SJCRH30 (cell line): ENCODE data around the gene DENND5A. TPM values are rescaled to one million over a fixed set of nuclear protein-coding genes. Genes with fewer than 3 reads are reported as not detected.

Source experiments
- DNase-seq, 2 experiments: peaks; one replicate each; pipeline ENCODE4 v3.0.0-alpha.2; 2015 to 2020
- H3K27ac ChIP-seq: fragments of 250-450 bp; sonication (Bioruptor Pico); 2 replicates; pipeline ENCODE4 v1.5.1; 2020; ENCODE audit warnings: mild to moderate bottlenecking, moderate library complexity
- H3K27me3 ChIP-seq: fragments of 250-450 bp; sonication (Bioruptor Pico); 2 replicates; pipeline ENCODE4 v1.5.1; 2020; ENCODE audit warnings: mild to moderate bottlenecking, moderate library complexity
- H3K36me3 ChIP-seq: fragments of 250-450 bp; sonication (Bioruptor Pico); 2 replicates; pipeline ENCODE4 v1.5.1; 2020; ENCODE audit warnings: mild to moderate bottlenecking, moderate library complexity
- H3K4me1 ChIP-seq: fragments of 250-450 bp; sonication (Bioruptor Pico); 2 replicates; pipeline ENCODE4 v1.5.1; 2020; ENCODE audit warnings: mild to moderate bottlenecking, moderate library complexity
- H3K4me3 ChIP-seq: fragments of 250-450 bp; sonication (Bioruptor Pico); 2 replicates; pipeline ENCODE4 v1.5.1; 2020; ENCODE audit warnings: mild to moderate bottlenecking, moderate library complexity
- H3K9me3 ChIP-seq: fragments of 250-450 bp; sonication (Bioruptor Pico); replicated peaks from 2 replicates; pipeline ENCODE4 v1.5.1; 2020; ENCODE audit warnings: mild to moderate bottlenecking, moderate library complexity
- total RNA-seq: library from RNA; depleted of rRNA; stranded (reverse); fragments of >200 nt; shearing (Covaris generic); gene quantifications from 2 replicates; pipeline ENCODE4 v1.2.3, GENCODE V29; 2014; rRNA removed

The DENND5A gene
- 105 and 113 TPM in 2 replicates for total RNA-seq

DNA sequence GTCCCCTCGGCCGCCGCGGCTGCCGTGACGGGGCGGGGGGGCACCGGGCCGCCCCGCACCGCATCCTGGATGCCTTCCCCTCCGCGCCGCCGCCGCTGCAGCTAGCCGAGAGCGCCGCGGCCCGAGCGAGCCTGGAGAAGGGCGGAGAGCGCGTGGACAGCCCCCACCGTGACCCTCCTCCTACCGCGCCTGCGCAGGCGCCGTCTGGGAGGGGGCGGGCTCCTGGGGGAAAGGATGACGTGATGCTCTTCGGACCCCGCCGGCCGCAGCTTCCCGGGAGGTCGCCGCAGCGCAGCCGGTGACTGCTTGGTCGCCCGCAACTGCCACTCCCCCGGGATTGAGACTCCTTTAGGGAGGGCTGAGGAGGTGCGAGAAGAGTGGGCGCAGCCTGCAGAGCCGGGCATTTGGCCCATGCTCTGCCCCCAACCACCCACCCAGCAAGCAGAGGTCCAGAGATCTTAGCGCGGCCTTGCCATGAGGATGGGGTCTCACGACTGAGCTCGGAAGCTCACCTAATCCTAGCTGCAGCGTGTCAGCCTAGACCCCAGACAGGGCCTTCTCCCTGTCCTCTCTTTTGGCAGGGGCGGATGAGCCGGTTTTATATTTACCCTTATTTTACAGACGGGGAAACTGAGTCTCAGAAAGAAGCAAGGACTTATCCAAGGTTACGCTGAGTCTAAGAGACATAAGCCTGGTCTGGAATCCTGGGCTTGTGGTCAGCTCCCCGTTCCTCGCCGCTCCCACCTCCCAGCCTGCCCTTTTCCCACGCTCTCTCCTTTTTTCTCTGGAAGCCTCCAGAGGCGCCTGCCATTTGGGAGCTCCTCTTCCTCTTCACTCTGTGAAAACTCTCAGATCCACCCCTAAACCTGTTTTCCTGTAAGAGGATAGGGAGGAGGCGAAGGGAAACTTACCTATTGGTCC is at the start of gene DENND5A:
Gene DENND5A (minus strand): TSS at position 140 of the 921 bp plus-strand sequence. CDS start 281 bp downstream, outside the sequence.
- peak within 1 kb of the TSS; percentile 79 for H3K27ac ChIP-seq
- H3K36me3 ChIP-seq: no peaks in the 10 kb centered on the region
- H3K9me3 ChIP-seq: no peaks in the 10 kb centered on the region
- peaks cover 11% of the 10 kb centered on the region for H3K4me1 ChIP-seq
- H3K4me3 ChIP-seq: peak within 1 kb of the TSS; percentile 99
- no peaks in the 10 kb centered on the region for H3K27me3 ChIP-seq
- peak; percentile 92 to 94 for DNase-seq

- Histone ChIP-seq H3K27ac (peak within 1 kb of the TSS; percentile 100), H3K4me3 (peak within 1 kb of the TSS; percentile 94), H3K4me1 (peaks cover 6% of the 10 kb centered on the region), H3K36me3 (peaks cover 2% of the 10 kb centered on the region; the same call in 1 of the 2 replicates), H3K27me3 (no peaks in the 10 kb centered on the region), H3K9me3 (no peaks in the 10 kb centered on the region)
- DNase-seq: peak; percentile 99 to 100
Measured at GRCh38 chr11:9314291-9315077, 49.3 kb upstream of the DENND5A start, which contains the start of gene TMEM41B. TMEM41B (minus strand) TSS chr11:9314593; CDS start chr11:9314441, 152 bp downstream.

GRCh38 chr11:9313648-9314290 is 48.6 kb upstream of the DENND5A start:
- peak overlapping the region; percentile 94 for H3K4me3 ChIP-seq
- H3K9me3 ChIP-seq: no peaks in the 10 kb centered on the region
- peak in 1 of 2 experiments; percentile 49 for DNase-seq

GRCh38 chr11:9310485-9311090 is 45.4 kb upstream of the DENND5A start:
- H3K4me1 ChIP-seq: peaks cover under 1% of the 10 kb centered on the region
- H3K27ac ChIP-seq: no peak overlapping the region
- peaks cover 5% of the 10 kb centered on the region for H3K36me3 ChIP-seq
- DNase-seq: no peak
- no peak overlapping the region for H3K4me3 ChIP-seq
- H3K27me3 ChIP-seq: no peaks in the 10 kb centered on the region
- no peaks in the 10 kb centered on the region; the same call in 1 of the 2 replicates for H3K9me3 ChIP-seq

More at GRCh38 chr11:9313648-9314290, 48.6 kb upstream of the DENND5A start:
- peaks cover 4% of the 10 kb centered on the region for H3K4me1 ChIP-seq
- no peaks in the 10 kb centered on the region for H3K27me3 ChIP-seq
- H3K36me3 ChIP-seq: peaks cover 2% of the 10 kb centered on the region; the same call in 1 of the 2 replicates
- peak overlapping the region; percentile 100 for H3K27ac ChIP-seq

GRCh38 chr11:9304178-9304577 is 39.0 kb upstream of the DENND5A start:
- Histone ChIP-seq H3K27ac (no peak overlapping the region), H3K27me3 (no peaks in the 10 kb centered on the region), H3K4me1 (no peaks in the 10 kb centered on the region), H3K9me3 (no peaks in the 10 kb centered on the region; the same call in 1 of the 2 replicates), H3K36me3 (peaks cover 19% of the 10 kb centered on the region), H3K4me3 (no peak overlapping the region)
- DNase-seq: no peak

- DNase-seq: no peak
- Histone ChIP-seq H3K27ac (no peak overlapping the region), H3K36me3 (peaks cover 25% of the 10 kb centered on the region), H3K4me3 (no peak overlapping the region), H3K4me1 (no peaks in the 10 kb centered on the region), H3K9me3 (no peaks in the 10 kb centered on the region), H3K27me3 (no peaks in the 10 kb centered on the region)
Measured at GRCh38 chr11:9302448-9302847, 37.3 kb upstream of the DENND5A start.

DNA sequence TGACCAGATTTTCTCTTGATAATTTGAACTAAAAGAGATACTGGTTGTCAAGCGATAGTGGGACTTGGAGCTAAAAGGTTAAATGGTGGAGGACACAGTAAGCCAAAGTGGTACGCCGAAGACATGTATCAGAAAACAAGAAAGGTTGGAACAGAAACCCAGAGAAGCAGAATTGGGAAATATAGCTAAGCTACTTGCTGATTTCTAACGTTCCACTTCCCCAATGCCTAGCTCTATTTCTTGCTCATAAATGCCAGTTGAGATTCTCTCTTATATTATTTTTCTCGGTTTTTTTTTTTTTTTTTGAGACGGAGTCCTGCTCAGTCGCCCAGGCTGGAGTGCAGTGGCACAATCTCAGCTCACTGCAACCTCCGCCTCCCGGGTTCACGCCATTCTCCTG is 36.6 kb upstream of the DENND5A start:
- no peak overlapping the region for H3K27ac ChIP-seq
- H3K36me3 ChIP-seq: peaks cover 32% of the 10 kb centered on the region
- no peak overlapping the region for H3K4me3 ChIP-seq
- H3K27me3 ChIP-seq: no peaks in the 10 kb centered on the region
- no peaks in the 10 kb centered on the region for H3K9me3 ChIP-seq
- DNase-seq: no peak
- no peaks in the 10 kb centered on the region for H3K4me1 ChIP-seq

DNA sequence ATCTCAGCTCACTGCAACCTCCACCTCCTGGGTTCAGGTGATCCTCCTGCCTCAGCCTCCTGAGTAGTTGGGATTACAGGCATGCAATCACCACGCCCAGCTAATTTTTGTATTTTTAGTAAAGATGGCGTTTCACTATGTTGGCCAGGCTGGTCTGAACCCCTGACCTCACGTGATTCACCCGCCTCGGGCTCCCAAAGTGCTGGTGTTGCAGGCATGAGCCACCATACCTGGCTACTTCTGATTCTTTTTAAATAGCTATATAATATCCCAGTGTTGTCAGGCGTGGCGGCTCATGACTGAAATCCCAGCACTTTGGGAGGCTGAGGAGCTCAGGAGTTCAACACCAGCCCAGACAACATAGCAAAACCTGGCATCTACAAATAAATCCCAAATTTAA is 28.5 kb upstream of the DENND5A start:
- Histone ChIP-seq H3K9me3 (no peaks in the 10 kb centered on the region), H3K4me1 (no peaks in the 10 kb centered on the region), H3K27ac (no peak overlapping the region), H3K27me3 (no peaks in the 10 kb centered on the region), H3K4me3 (no peak overlapping the region), H3K36me3 (peaks cover 58% of the 10 kb centered on the region)
- no peak for DNase-seq

GRCh38 chr11:9285850-9286587 is 20.9 kb upstream of the DENND5A start:
- H3K4me1 ChIP-seq: peaks cover under 1% of the 10 kb centered on the region; the same call in 1 of the 2 replicates
- peaks cover 38% of the 10 kb centered on the region for H3K36me3 ChIP-seq
- H3K27me3 ChIP-seq: no peaks in the 10 kb centered on the region
- no peak overlapping the region for H3K4me3 ChIP-seq
- DNase-seq: no peak
- no peak overlapping the region for H3K27ac ChIP-seq
- no peaks in the 10 kb centered on the region for H3K9me3 ChIP-seq

GRCh38 chr11:9280655-9281301 is 15.6 kb upstream of the DENND5A start:
- no peak overlapping the region for H3K4me3 ChIP-seq
- no peaks in the 10 kb centered on the region for H3K27me3 ChIP-seq
- no peak overlapping the region for H3K27ac ChIP-seq
- H3K36me3 ChIP-seq: peaks cover 32% of the 10 kb centered on the region
- H3K4me1 ChIP-seq: peaks cover 9% of the 10 kb centered on the region
- DNase-seq: peak; percentile 82 to 87
- H3K9me3 ChIP-seq: no peaks in the 10 kb centered on the region

DNA sequence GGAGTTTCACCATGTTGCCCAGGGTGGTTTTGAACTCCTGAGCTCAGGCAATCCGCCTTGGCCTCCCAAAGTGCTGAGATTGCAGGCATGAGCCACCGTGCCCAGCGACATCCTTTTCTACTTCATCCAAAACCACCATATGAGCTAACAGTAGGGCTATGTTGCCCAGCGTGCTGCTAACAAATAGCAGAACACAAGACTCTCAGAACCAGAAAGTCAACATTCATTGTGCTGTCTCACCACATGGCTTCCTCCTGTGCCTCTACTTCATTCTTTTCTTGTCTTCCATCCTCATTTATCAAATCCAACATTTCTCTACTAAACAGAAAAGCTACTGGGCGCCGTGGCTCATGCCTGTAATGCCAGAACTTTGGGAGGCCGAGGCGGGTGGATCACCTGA is 12.0 kb upstream of the DENND5A start:
- peaks cover 9% of the 10 kb centered on the region for H3K4me1 ChIP-seq
- no peaks in the 10 kb centered on the region for H3K9me3 ChIP-seq
- no peak for DNase-seq
- H3K36me3 ChIP-seq: peaks cover 18% of the 10 kb centered on the region
- H3K27me3 ChIP-seq: no peaks in the 10 kb centered on the region
- no peak overlapping the region for H3K27ac ChIP-seq
- no peak overlapping the region for H3K4me3 ChIP-seq

DNA sequence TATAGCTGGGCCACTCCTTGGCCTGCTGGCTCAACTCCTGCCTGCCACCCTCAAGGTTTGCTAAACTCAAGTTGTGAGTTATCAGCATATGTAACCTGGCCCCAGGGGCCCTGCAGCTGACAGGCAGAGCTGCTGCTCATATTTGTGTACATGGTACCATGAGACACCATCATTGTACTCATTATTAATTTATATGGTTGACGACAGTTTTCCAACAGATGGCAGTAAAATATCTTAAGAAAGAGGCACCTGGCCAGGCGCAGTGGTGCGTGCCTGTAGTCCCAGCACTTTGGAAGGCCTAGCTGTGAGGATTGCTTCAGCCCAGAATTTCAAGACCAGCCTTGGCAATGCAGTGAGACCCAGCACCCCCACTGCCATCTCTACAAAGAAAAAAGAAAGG is 11.4 kb upstream of the DENND5A start:
- peaks cover 9% of the 10 kb centered on the region for H3K4me1 ChIP-seq
- H3K27me3 ChIP-seq: no peaks in the 10 kb centered on the region
- H3K36me3 ChIP-seq: peaks cover 12% of the 10 kb centered on the region
- peak in 1 of 2 experiments; percentile 31 for DNase-seq
- H3K27ac ChIP-seq: no peak overlapping the region
- no peak overlapping the region for H3K4me3 ChIP-seq
- H3K9me3 ChIP-seq: no peaks in the 10 kb centered on the region
